ENCODE results near the gene STXBP3. TPM values are rescaled to one million over a fixed set of nuclear protein-coding genes. Genes with fewer than 3 reads are reported as not detected.

Gene STXBP3
- total and polyA plus RNA-seq, 2 of the 8 experiments (the other 6 are each of a cell fraction or from before 2014, with no cell fraction given) = 6.0 to 38.5 TPM

DNA sequence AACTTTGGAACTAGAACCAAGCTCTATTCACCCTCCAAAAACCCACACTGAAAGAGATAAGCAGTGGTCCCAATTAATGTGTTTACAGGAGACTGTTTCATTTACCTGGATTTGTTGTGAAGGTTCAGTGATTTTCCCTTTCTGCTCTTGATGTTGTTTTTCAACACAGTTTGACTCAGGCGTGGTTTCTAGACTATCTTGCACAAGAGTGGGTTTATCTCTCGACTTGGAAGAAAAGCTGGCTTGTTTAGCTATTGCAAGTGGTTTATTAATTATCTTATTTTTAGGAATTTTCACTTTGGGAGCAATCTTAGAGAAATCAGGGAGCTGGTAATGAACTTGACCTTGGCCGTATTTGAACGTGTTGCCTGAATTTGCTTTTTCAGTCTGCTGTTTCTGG lies 105.1 kb downstream of the STXBP3 start:
- Histone ChIP-seq H2BK5ac (ENCODE audit: low read depth, low read length) (no peak overlapping the region), H3K36me3 (ENCODE audit: control insufficient read depth in 2 of 4, insufficient read depth in 4 of 4, low read length in 3 of 4) (no peaks in the 10 kb centered on the region), H4K20me1 (replicated peaks in 1 of 2; ENCODE audit: control insufficient read depth in 1 of 2, insufficient read depth in 2 of 2, low read length in 2 of 2) (no peaks in the 10 kb centered on the region), H3K79me1 (ENCODE audit: low read depth, low read length) (no peaks in the 10 kb centered on the region), H2BK120ac (replicated peaks; ENCODE audit: low read depth, low read length) (no peak overlapping the region), H3K23ac (ENCODE audit: insufficient read length) (no peak overlapping the region), H3K14ac (ENCODE audit: insufficient read length) (no peak overlapping the region), H3K4me1 (replicated peaks in 1 of 4; ENCODE audit: control insufficient read depth in 3 of 4, insufficient read depth in 4 of 4, low read length in 3 of 4) (no peaks in the 10 kb centered on the region), H3K56ac (replicated peaks; ENCODE audit: insufficient read length, low read depth, low read length) (no peak overlapping the region), H3K27ac (ENCODE audit: low read depth, low read length) (no peak overlapping the region), H3K18ac (ENCODE audit: extremely low read depth, low read length) (no peak overlapping the region), H3K79me2 (ENCODE audit: control insufficient read depth in 1 of 2, insufficient read depth in 2 of 2, low read length in 2 of 2) (no peaks in the 10 kb centered on the region), H3K27me3 (replicated peaks in 1 of 4; ENCODE audit: control insufficient read depth in 3 of 4, extremely low read depth in 1 of 4, insufficient read depth in 3 of 4, low read length in 3 of 4) (no peaks in the 10 kb centered on the region), H2AK5ac (ENCODE audit: low read depth, low read length) (no peak overlapping the region), H2BK15ac (ENCODE audit: low read length) (no peak overlapping the region), H2BK12ac (ENCODE audit: low read depth, low read length) (no peak overlapping the region), H4K91ac (replicated peaks; ENCODE audit: insufficient read length, low read length) (no peak overlapping the region), H2AFZ (ENCODE audit: low read length) (no peak overlapping the region), H4K5ac (ENCODE audit: insufficient read length, low read depth, low read length) (no peak overlapping the region), H3K9ac (replicated peaks in 1 of 4; ENCODE audit: extremely low read depth in 1 of 4, low read depth in 3 of 4, low read length in 3 of 4) (no peak overlapping the region), H3K4me2 (ENCODE audit: insufficient read depth in 1 of 2, low read depth in 2 of 2, low read length in 2 of 2) (no peak overlapping the region), H4K8ac (ENCODE audit: extremely low read depth, insufficient read depth, low read length) (no peak overlapping the region), H3K23me2 (ENCODE audit: low read depth, low read length) (no peaks in the 10 kb centered on the region), H2BK20ac (ENCODE audit: low read length) (no peak overlapping the region), H3K9me3 (ENCODE audit: insufficient read depth in 2 of 2, low read depth in 1 of 2, low read length in 1 of 2) (no peaks in the 10 kb centered on the region), H3K4me3 (ENCODE audit: extremely low read depth in 1 of 4, insufficient read depth in 2 of 4, low read depth in 3 of 4, low read length in 4 of 4) (no peak overlapping the region), H3K4ac (replicated peaks; ENCODE audit: insufficient read length, low read depth, low read length) (no peak overlapping the region)
- DNase-seq (ENCODE audit: low read depth in 1 of 2, low spot score in 2 of 2) (no peak), FAIRE-seq (no peak)
- ChIA-PET CTCF (ENCODE audit: partially characterized antibody) (interaction anchor here (0.7 to 2.4 kb wide), 2 partner anchors 10 to 14 kb away, joined by 3 to 5 read pairs; no protein-coding TSS in a partner anchor), POLR2A (ENCODE audit: partially characterized antibody) (interaction anchor here (0.9 kb wide), 1 partner anchor 97 kb away, joined by 3 read pairs; no protein-coding TSS in a partner anchor)
- 78% methylated on average over 4 of the region's 4 CpGs; no CpG with 5 or more reads in 1 of the 2 experiments for whole genome bisulfite sequencing, 2 experiments (ENCODE audit: extremely low coverage in 1 of 2, insufficient coverage in 1 of 2, insufficient read length in 1 of 2, insufficient replicate concordance in 2 of 2, low coverage in 1 of 2, low lambda C conversion rate in 2 of 2, missing lambda C conversion rate in 1 of 2)
- no peak for TF ChIP-seq POLR2AphosphoS5 (IDR thresholded peaks at IDR 0.05; ENCODE audit: low read depth, low read length)
- TF ChIP-seq BACH1 (IDR thresholded peaks at IDR 0.05; ENCODE audit: low read length) = no peak
- TF ChIP-seq, protein P1, sequence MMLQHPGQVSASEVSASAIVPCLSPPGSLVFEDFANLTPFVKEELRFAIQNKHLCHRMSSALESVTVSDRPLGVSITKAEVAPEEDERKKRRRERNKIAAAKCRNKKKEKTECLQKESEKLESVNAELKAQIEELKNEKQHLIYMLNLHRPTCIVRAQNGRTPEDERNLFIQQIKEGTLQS (IDR thresholded peaks at IDR 0.05; ENCODE audit: insufficient read depth, low read depth, low read length) = no peak
- no peak for TF ChIP-seq RAD21 (IDR thresholded peaks at IDR 0.05 in 1 of 2, conservative IDR thresholded peaks at IDR 0.05 in 1 of 2; ENCODE audit: low read depth in 2 of 2, low read length in 2 of 2)
- TF ChIP-seq EZH2 (IDR thresholded peaks at IDR 0.05; ENCODE audit: low read depth, low read length, severe bottlenecking) = no peak
- no peak for TF ChIP-seq HDAC6 (IDR thresholded peaks at IDR 0.05; ENCODE audit: low read depth, low read length)
- no peak for TF ChIP-seq YY1 (IDR thresholded peaks at IDR 0.05; ENCODE audit: low read depth, low read length)
- TF ChIP-seq NRF1 (IDR thresholded peaks at IDR 0.05; ENCODE audit: low read depth, low read length) = no peak
- TF ChIP-seq TCF12 (IDR thresholded peaks at IDR 0.05; ENCODE audit: low read depth, low read length) = no peak
- TF ChIP-seq SUZ12 (IDR thresholded peaks at IDR 0.05; ENCODE audit: low read length) = no peak
- no peak for TF ChIP-seq TAF7 (optimal IDR thresholded peaks at IDR 0.05; ENCODE audit: borderline replicate concordance, low read depth, low read length)
- TF ChIP-seq HDAC2 (IDR thresholded peaks at IDR 0.05; ENCODE audit: borderline replicate concordance in 1 of 2, low read depth in 2 of 2, low read length in 2 of 2) = no peak
- no peak for TF ChIP-seq RBBP5 (IDR thresholded peaks at IDR 0.05; ENCODE audit: borderline replicate concordance, low read depth, low read length)
- TF ChIP-seq RFX5 (IDR thresholded peaks at IDR 0.05; ENCODE audit: borderline replicate concordance, low read depth, low read length) = no peak
